H1 (cell line): ENCODE results near the gene CALU. TPM values are rescaled to one million over a fixed set of nuclear protein-coding genes. Genes with fewer than 3 reads are reported as not detected.

Experiments
- CBX5 ChIP-seq: fragments of 300-800, 300-1000 bp; sonication (generic); IDR thresholded peaks from 2 replicates; pipeline ENCODE4 v1.7.1; 2016; ENCODE audit warnings: antibody characterized with exemption, low read length, low read depth
- KDM4A ChIP-seq: IDR thresholded peaks from one replicate; pipeline ENCODE4 v1.7.1; 2012; ENCODE audit warnings: low read depth, mild to moderate bottlenecking, moderate library complexity, low read length, inconsistent platforms; ENCODE audit not compliant: severe bottlenecking
- MAFK ChIP-seq: IDR thresholded peaks from 2 replicates; pipeline ENCODE4 v1.6.1; 2012; ENCODE audit warnings: low read depth, mild to moderate bottlenecking, improper control_type of control experiment, low read length
- POLR2AphosphoS5 ChIP-seq: IDR thresholded peaks from 2 replicates; pipeline ENCODE4 v1.6.1; 2011; ENCODE audit warnings: low read depth, low read length
- RNF2 ChIP-seq: fragments of 200-900, 300-1000 bp; sonication (generic); IDR thresholded peaks from 2 replicates; pipeline ENCODE4 v1.7.1; 2016; ENCODE audit warnings: borderline replicate concordance, low read depth, mild to moderate bottlenecking, antibody characterized with exemption, low read length; ENCODE audit not compliant: poor library complexity, severe bottlenecking; ENCODE audit errors: missing control alignments
- SIN3A ChIP-seq, 2 experiments: IDR thresholded peaks in 1 of 2; conservative IDR thresholded peaks in 1 of 2; 2 replicates each; pipeline ENCODE4 v1.6.1; 2011 to 2012; ENCODE audit warnings: low read length in 2 of 2, improper control_type of control experiment in 1 of 2, low read depth in 1 of 2, mild to moderate bottlenecking in 1 of 2
- TAF7 ChIP-seq: optimal IDR thresholded peaks from 2 replicates; pipeline ENCODE3; 2011; ENCODE audit warnings: low read depth, mild to moderate bottlenecking, inconsistent platforms, low read length, moderate library complexity, borderline replicate concordance
- polyA plus RNA-seq, 7 experiments: library from polyadenylated mRNA; depleted of rRNA in 3 of 7; stranded (reverse) in 5 of 7; unstranded in 2 of 7; fragments of >200 nt in 5 of 7; fragments of 200-250 nt in 2 of 7; gene quantifications; 1 replicate in 5 of 7; 2 replicates in 1 of 7; 4 replicates in 1 of 7; pipeline versions ENCODE4 v1.2.1 to v1.2.3, GENCODE V29; 2011 to 2013; ENCODE audit warnings: missing spikeins in 2 of 7, mixed read lengths in 2 of 7
- total RNA-seq: library from RNA; stranded (reverse); fragmentation: NEBNext Ultra II Directional; extraction: Animal tissue kit (Norgen Biotek cat#: 25700); gene quantifications from 2 replicates; pipeline ENCODE4 v1.2.1, GENCODE V29; 2021

The CALU gene
- total and polyA plus RNA-seq, 2 of the 8 experiments (the other 6 are each of a cell fraction or from before 2014, with no cell fraction given), result 67.2 to 170 TPM

- TF ChIP-seq RNF2 (no peak), TAF7 (no peak), KDM4A (no peak), MAFK (no peak), POLR2AphosphoS5 (no peak), CBX5 (no peak), SIN3A (conservative IDR thresholded peaks at IDR 0.05 in 1 of 2, IDR thresholded peaks at IDR 0.05 in 1 of 2; ENCODE audit: low read depth in 1 of 2, low read length in 2 of 2) (no peak)
These were observed 72.7 kb downstream of the CALU start (continued) for GRCh38 chr7:128811631-128812430.
